Measurements from ENCODE around the gene PLXNA4.

GRCh38 chr7:132527467-132528410, 48.5 kb downstream of the PLXNA4 start:
- TF ChIP-seq CTCF (IDR thresholded peaks at IDR 0.05; ENCODE audit: insufficient read depth, low read length, poor library complexity, severe bottlenecking) (no peak), EZH2phosphoT487 (conservative IDR thresholded peaks at IDR 0.05; ENCODE audit: low read length) (no peak)
